Motor neuron (in vitro differentiated cells): Measurements from ENCODE around the gene RARA. TPM values are rescaled to one million over a fixed set of nuclear protein-coding genes. Genes with fewer than 3 reads are reported as not detected.
"Not testable (repeated sequence)": the region's sequence is repeated elsewhere in the genome, so short reads cannot be mapped to it uniquely, and the experiment has no call there.

Experiments used
- ATAC-seq, 8 experiments: fragments of 200-7000 bp; cut with Tn5 transposase; replicated peaks in 6 of 8; 2 replicates each; pipeline ENCODE4 v1.8.0; 2021; ENCODE audit warnings: mild to moderate bottlenecking in 8 of 8, moderate library complexity in 8 of 8
- H3K27ac ChIP-seq, 2 donors: fragments of 250-450 bp; sonication (Bioruptor Pico); 2 replicates each; pipeline ENCODE4 v1.9.0; 2021; ENCODE audit warnings: antibody characterized with exemption in 2 of 2, mild to moderate bottlenecking in 2 of 2, moderate library complexity in 1 of 2
- H3K4me1 ChIP-seq, 2 donors: fragments of 250-450 bp; sonication (Bioruptor Pico); replicated peaks in 1 of 2; 2 replicates each; pipeline ENCODE4 v1.6.1; 2021; ENCODE audit warnings: antibody characterized with exemption in 2 of 2, mild to moderate bottlenecking in 2 of 2, moderate library complexity in 1 of 2
- H3K4me3 ChIP-seq, 5 donors: fragments of 250-450 bp; sonication (Bioruptor Pico); 2 replicates each; pipeline ENCODE4 v1.9.0; 2021; ENCODE audit warnings: antibody characterized with exemption in 5 of 5, mild to moderate bottlenecking in 5 of 5, moderate library complexity in 4 of 5
- WGBS, 10 experiments: fragments of 450-650 bp; shearing (Covaris generic); methylation state at CpG; one replicate each; pipeline ENCODE4 v1.0.0; 2022; 5-methylcytosine and 5-hydroxymethylcytosine counted together
- in situ Hi-C, 9 experiments: fragments of 400-800 bp; cut with MboI; loops; one replicate each; pipeline ENCODE4 v1.15.0; 2021; ENCODE audit warnings: low sequenced_read_pairs in 9 of 9, low pct_unique_long_range_greater_than_20kb in 2 of 9; ENCODE audit not compliant: unreplicated experiment in 9 of 9
- total RNA-seq, 8 experiments: library from RNA; unstranded; fragments of 300-600 nt; gene quantifications; 2 replicates each; pipeline versions ENCODE4 v1.2.3 to v1.2.4, GENCODE V29; 2022

The RARA gene
- total RNA-seq, 8 experiments from 2014 or later = 28.0 to 45.8 (median 32.9) TPM

- no peak for ATAC-seq
- H3K27ac ChIP-seq = no peak within 1 kb of the TSS
- H3K4me3 ChIP-seq = peak within 1 kb of the TSS; percentile 35 to 48 (median 41)
- WGBS, 10 experiments = 35 to 70% (median 58%) methylated on average over 3 to 7 of the region's 22 CpGs; no CpG with 5 or more reads in 6 of the 10 experiments
- in situ Hi-C loops = loop anchor here in 4 of 9 experiments (10.0 to 25.0 kb wide), 4 partner anchors 98 to 198 kb away; partner anchors contain the start of gene CCR7 (in 1 of the 4)
- peaks cover 12 to 13% of the 10 kb centered on the region in 2 donors for H3K4me1 ChIP-seq
These were observed 55.3 kb downstream of the RARA start, which contains the start of gene GJD3 for GRCh38 chr17:40364121-40364861. Gene GJD3 (minus strand): TSS chr17:40364737. CDS start chr17:40363815, 922 bp downstream.

- H3K4me3 ChIP-seq = no peak overlapping the region
- H3K27ac ChIP-seq = no peak overlapping the region
- in situ Hi-C loops = loop anchor here in 4 of 9 experiments (10.0 to 25.0 kb wide), 4 partner anchors 97 to 197 kb away; partner anchors contain the start of gene CCR7 (in 1 of the 4)
- WGBS, 10 experiments = 83 to 100% (median 93%) methylated on average over 1 to 6 of the region's 9 CpGs; no CpG with 5 or more reads in 2 of the 10 experiments
- ATAC-seq = no peak
- H3K4me1 ChIP-seq = peaks cover 12 to 13% of the 10 kb centered on the region in 2 donors
These were observed 55.9 kb downstream of the RARA start for GRCh38 chr17:40364906-40365305.

- Histone ChIP-seq H3K4me1 (peaks cover 12 to 13% of the 10 kb centered on the region in 2 donors), H3K4me3 (no peak overlapping the region), H3K27ac (no peak overlapping the region)
- ATAC-seq = no peak
- in situ Hi-C loops = loop anchor here in 4 of 9 experiments (10.0 to 25.0 kb wide), 4 partner anchors 96 to 196 kb away; partner anchors contain the start of gene CCR7 (in 1 of the 4)
- 67 to 100% (median 90%) methylated on average over 1 to 5 of the region's 18 CpGs; no CpG with 5 or more reads in 3 of the 10 experiments for WGBS, 10 experiments
These were observed 57.3 kb downstream of the RARA start for GRCh38 chr17:40366076-40366860.

- in situ Hi-C loops = loop anchor here in 4 of 9 experiments (10.0 to 25.0 kb wide), 4 partner anchors 95 to 195 kb away; partner anchors contain the start of gene CCR7 (in 1 of the 4)
- ATAC-seq = no peak
- peaks cover 12 to 13% of the 10 kb centered on the region in 2 donors for H3K4me1 ChIP-seq
- no peak overlapping the region for H3K4me3 ChIP-seq
- H3K27ac ChIP-seq = no peak overlapping the region
- 80% methylated on average over 1 of the region's 17 CpGs; no CpG with 5 or more reads in 9 of the 10 experiments for WGBS, 10 experiments
These were observed 58.0 kb downstream of the RARA start for GRCh38 chr17:40366861-40367518.

- H3K4me3 ChIP-seq, ATAC-seq, H3K27ac ChIP-seq, H3K4me1 ChIP-seq: not testable (repeated sequence)
- WGBS, 10 experiments = 60 to 100% (median 100%) methylated on average over 1 to 4 of the region's 9 CpGs; no CpG with 5 or more reads in 5 of the 10 experiments
- in situ Hi-C loops = loop anchor here in 4 of 9 experiments (10.0 to 25.0 kb wide), 4 partner anchors 95 to 195 kb away; partner anchors contain the start of gene CCR7 (in 1 of the 4)
These were observed 58.7 kb downstream of the RARA start for GRCh38 chr17:40367728-40368127.

GRCh38 chr17:40369923-40370322, 60.9 kb downstream of the RARA start:
- H3K4me3 ChIP-seq = no peak overlapping the region
- 67 to 94% (median 87%) methylated on average over 1 to 5 of the region's 7 CpGs; no CpG with 5 or more reads in 6 of the 10 experiments for WGBS, 10 experiments
- in situ Hi-C loops = loop anchor here in 4 of 9 experiments (10.0 to 25.0 kb wide), 4 partner anchors 92 to 192 kb away; partner anchors contain the start of gene CCR7 (in 1 of the 4)

GRCh38 chr17:40371261-40371929, 62.4 kb downstream of the RARA start:
- Histone ChIP-seq H3K4me3 (no peak overlapping the region), H3K4me1 (peaks cover 0 to 4% of the 10 kb centered on the region in 2 donors), H3K27ac (no peak overlapping the region)
- peak in 1 of 8 experiments; percentile 52 for ATAC-seq
- 50 to 90% (median 82%) methylated on average over 1 to 11 of the region's 16 CpGs for WGBS, 10 experiments
- in situ Hi-C loops = loop anchor here in 4 of 9 experiments (25.0 kb wide), 3 partner anchors 91 to 191 kb away; partner anchors contain the start of gene CCR7 (in 1 of the 4)

More at GRCh38 chr17:40369923-40370322, 60.9 kb downstream of the RARA start:
- H3K27ac ChIP-seq = no peak overlapping the region
- no peak for ATAC-seq
- peaks cover 0 to 4% of the 10 kb centered on the region in 2 donors for H3K4me1 ChIP-seq

GRCh38 chr17:40372031-40372430, 63.1 kb downstream of the RARA start:
- no peak overlapping the region for H3K27ac ChIP-seq
- peaks cover 0 to 4% of the 10 kb centered on the region in 2 donors for H3K4me1 ChIP-seq
- in situ Hi-C loops = loop anchor here in 4 of 9 experiments (25.0 kb wide), 3 partner anchors 90 to 190 kb away; partner anchors contain the start of gene CCR7 (in 1 of the 4)
- no peak overlapping the region for H3K4me3 ChIP-seq
- 90 to 100% (median 100%) methylated on average over 1 to 2 of the region's 2 CpGs; no CpG with 5 or more reads in 7 of the 10 experiments for WGBS, 10 experiments
- no peak for ATAC-seq

- in situ Hi-C loops = loop anchor here in 4 of 9 experiments (25.0 kb wide), 3 partner anchors 90 to 190 kb away; partner anchors contain the start of gene CCR7 (in 1 of the 4)
- H3K4me3 ChIP-seq = not testable (repeated sequence)
These were observed 63.7 kb downstream of the RARA start for GRCh38 chr17:40372644-40373043.

GRCh38 chr17:40373324-40373723, 64.3 kb downstream of the RARA start:
- ATAC-seq = no peak
- no peak overlapping the region for H3K4me3 ChIP-seq
- WGBS, 10 experiments = 67 to 100% (median 90%) methylated on average over 2 to 4 of the region's 4 CpGs; no CpG with 5 or more reads in 4 of the 10 experiments
- no peak overlapping the region for H3K27ac ChIP-seq
- in situ Hi-C loops = loop anchor here in 4 of 9 experiments (25.0 kb wide), 3 partner anchors 89 to 189 kb away; partner anchors contain the start of gene CCR7 (in 1 of the 4)
- peaks cover 0 to 4% of the 10 kb centered on the region in 2 donors for H3K4me1 ChIP-seq

More at GRCh38 chr17:40372644-40373043, 63.7 kb downstream of the RARA start:
- not testable (repeated sequence) for ATAC-seq, H3K4me1 ChIP-seq, H3K27ac ChIP-seq
- 23 to 89% (median 58%) methylated on average over 1 to 4 of the region's 4 CpGs; no CpG with 5 or more reads in 4 of the 10 experiments for WGBS, 10 experiments

- WGBS, 10 experiments = 50 to 100% (median 84%) methylated on average over 1 to 7 of the region's 8 CpGs
- H3K4me1 ChIP-seq = peaks cover 0 to 4% of the 10 kb centered on the region in 2 donors
These were observed 65.0 kb downstream of the RARA start for GRCh38 chr17:40373999-40374398.

More at GRCh38 chr17:40373999-40374398, 65.0 kb downstream of the RARA start:
- H3K27ac ChIP-seq = no peak overlapping the region
- ATAC-seq = no peak
- H3K4me3 ChIP-seq = no peak overlapping the region
- in situ Hi-C loops = loop anchor here in 4 of 9 experiments (25.0 kb wide), 3 partner anchors 88 to 188 kb away; partner anchors contain the start of gene CCR7 (in 1 of the 4)
